CD14-positive monocyte (primary cell): ENCODE results near the gene MDK. TPM values are rescaled to one million over a fixed set of nuclear protein-coding genes. Genes with fewer than 3 reads are reported as not detected.

Source experiments
- DNase-seq, 3 donors: peaks; one replicate each; pipeline ENCODE4 v3.0.0-alpha.2; 2011 to 2022
- H2AFZ ChIP-seq: 2 replicates; pipeline ENCODE4 v1.6.0; 2012; ENCODE audit warnings: mild to moderate bottlenecking, low read depth, low read length, inconsistent platforms; ENCODE audit not compliant: insufficient read depth, poor library complexity, severe bottlenecking
- H3K27ac ChIP-seq, 2 donors: 1 replicate in 1 of 2; 2 replicates in 1 of 2; pipeline ENCODE4 v1.5.1; 2012 to 2013; ENCODE audit warnings: low read length in 2 of 2, control low read depth in 1 of 2, inconsistent platforms in 1 of 2, low read depth in 1 of 2, mild to moderate bottlenecking in 1 of 2
- H3K27me3 ChIP-seq, 2 donors: one replicate each; pipeline versions ENCODE4 v1.6.0 to v1.6.1; 2011 to 2013; ENCODE audit warnings: low read length in 2 of 2; ENCODE audit not compliant: control insufficient read depth in 2 of 2, insufficient read depth in 2 of 2
- H3K36me3 ChIP-seq, 2 donors: replicated peaks in 1 of 2; 1 replicate in 1 of 2; 2 replicates in 1 of 2; pipeline versions ENCODE4 v1.5.1 to v1.6.1; 2012 to 2013; ENCODE audit warnings: low read length in 2 of 2, control low read depth in 1 of 2, inconsistent platforms in 1 of 2, mild to moderate bottlenecking in 1 of 2; ENCODE audit not compliant: insufficient read depth in 2 of 2, control insufficient read depth in 1 of 2
- H3K4me1 ChIP-seq, 2 donors: 1 replicate in 1 of 2; 2 replicates in 1 of 2; pipeline versions ENCODE4 v1.5.1 to v1.6.1; 2012 to 2013; ENCODE audit warnings: low read length in 2 of 2, control low read depth in 1 of 2, inconsistent platforms in 1 of 2, mild to moderate bottlenecking in 1 of 2, moderate library complexity in 1 of 2; ENCODE audit not compliant: insufficient read depth in 2 of 2, control insufficient read depth in 1 of 2
- H3K4me2 ChIP-seq: replicated peaks from 2 replicates; pipeline ENCODE3; 2012; ENCODE audit warnings: low read length, moderate library complexity, mild to moderate bottlenecking; ENCODE audit not compliant: poor library complexity, severe bottlenecking; ENCODE audit errors: extremely low read depth
- H3K4me3 ChIP-seq, 3 experiments: fragments of 200-600 bp in 1 of 3; sonication (generic) in 1 of 3; replicated peaks in 1 of 3; 1 replicate in 2 of 3; 2 replicates in 1 of 3; pipeline ENCODE4 v1.5.1; 2011 to 2013; ENCODE audit warnings: low read length in 3 of 3, mild to moderate bottlenecking in 3 of 3, control low read depth in 2 of 3, low read depth in 2 of 3, inconsistent platforms in 1 of 3, moderate library complexity in 1 of 3
- H3K79me2 ChIP-seq: 2 replicates; pipeline ENCODE4 v1.6.0; 2012; ENCODE audit warnings: mild to moderate bottlenecking, control low read depth, inconsistent platforms, low read length, moderate library complexity; ENCODE audit not compliant: insufficient read depth
- H3K9ac ChIP-seq: 2 replicates; pipeline ENCODE4 v1.6.0; 2017; ENCODE audit warnings: low read length, mild to moderate bottlenecking; ENCODE audit not compliant: insufficient read depth, poor library complexity, severe bottlenecking
- H3K9me3 ChIP-seq, 2 donors: replicated peaks in 1 of 2; 1 replicate in 1 of 2; 2 replicates in 1 of 2; pipeline versions ENCODE4 v1.5.1 to v1.6.1; 2012 to 2013; ENCODE audit warnings: low read length in 2 of 2, control low read depth in 1 of 2; ENCODE audit not compliant: control insufficient read depth in 1 of 2, insufficient read depth in 1 of 2
- H4K20me1 ChIP-seq: 2 replicates; pipeline ENCODE4 v1.6.0; 2012; ENCODE audit warnings: mild to moderate bottlenecking, low read length, control low read depth, moderate library complexity; ENCODE audit not compliant: insufficient read depth
- H3K27ac Mint-ChIP-seq, 7 donors: one replicate each; pipeline ENCODE4 v1.8.0; 2020; ENCODE audit warnings: mild to moderate bottlenecking in 7 of 7, mixed read lengths in 7 of 7, moderate library complexity in 6 of 7, inconsistent platforms in 2 of 7
- H3K27me3 Mint-ChIP-seq, 3 donors: one replicate each; pipeline ENCODE4 v1.8.0; 2021 to 2022; ENCODE audit warnings: low read depth in 3 of 3, mild to moderate bottlenecking in 3 of 3, mixed read lengths in 3 of 3, moderate library complexity in 3 of 3, inconsistent platforms in 1 of 3
- H3K36me3 Mint-ChIP-seq, 2 donors: one replicate each; pipeline ENCODE4 v1.8.0; 2020; ENCODE audit warnings: mixed read lengths in 2 of 2, inconsistent platforms in 1 of 2, mild to moderate bottlenecking in 1 of 2
- H3K4me1 Mint-ChIP-seq: one replicate; pipeline ENCODE4 v1.8.0; 2020; ENCODE audit warnings: mild to moderate bottlenecking, mixed read lengths
- H3K4me3 Mint-ChIP-seq, 2 donors: one replicate each; pipeline ENCODE4 v1.8.0; 2020; ENCODE audit warnings: mild to moderate bottlenecking in 2 of 2, mixed read lengths in 2 of 2, moderate library complexity in 1 of 2
- H3K9me3 Mint-ChIP-seq, 7 donors: one replicate each; pipeline ENCODE4 v1.8.0; 2020 to 2022; ENCODE audit warnings: mixed read lengths in 7 of 7, mild to moderate bottlenecking in 6 of 7, moderate library complexity in 6 of 7, inconsistent platforms in 2 of 7
- CTCF ChIP-seq: fragments of 200-600 bp; IDR thresholded peaks from one replicate; pipeline ENCODE4 v1.8.0; 2022; ENCODE audit warnings: antibody characterized with exemption, mild to moderate bottlenecking
- WGBS: methylation state at CpG from one replicate; pipeline ENCODE4 v1.1.5; 2013; ENCODE audit warnings: missing lambda C conversion rate; ENCODE audit not compliant: insufficient coverage; 5-methylcytosine and 5-hydroxymethylcytosine counted together
- intact Hi-C, 2 donors: fragments of 100-400 bp; cut with micrococcal nuclease; formaldehyde crosslinking; loops; one replicate each; pipeline versions ENCODE4 v1.15.0 to v1.15.1; 2023
- polyA plus RNA-seq, 3 donors: library from polyadenylated mRNA; depleted of rRNA in 1 of 3; unstranded in 2 of 3; stranded (reverse) in 1 of 3; fragments of 300-500 nt in 2 of 3; fragments of >200 nt in 1 of 3; fragmentation: Illumina TruSeq in 2 of 3; gene quantifications; 1 replicate in 2 of 3; 2 replicates in 1 of 3; pipeline ENCODE4 v1.2.3, GENCODE V29; 2012 to 2021

MDK gene
- polyA plus RNA-seq, 3 donors = 2.8 TPM; not detected in 2

DNA sequence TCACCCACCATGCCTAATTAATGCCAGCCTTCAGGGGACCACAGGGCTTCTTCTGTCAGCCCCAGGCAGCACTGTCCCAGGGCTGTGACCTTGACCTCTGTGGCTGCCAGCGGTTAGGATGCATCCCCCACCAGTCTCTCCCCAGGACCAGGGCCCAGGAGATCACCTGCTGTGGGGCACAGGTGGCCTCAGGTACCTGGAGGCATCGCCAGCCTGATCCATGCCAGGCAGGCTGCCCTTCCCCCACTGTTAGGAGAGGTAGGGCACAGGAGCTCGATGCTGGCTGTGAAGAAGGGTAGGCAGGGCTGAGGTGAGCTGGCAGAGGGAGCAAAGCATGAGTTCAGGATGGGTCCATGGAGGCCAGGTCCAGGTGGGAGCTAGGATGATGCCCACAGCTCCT, 16.7 kb upstream of the MDK start:
- H3K27me3 ChIP-seq = no peaks in the 10 kb centered on the region
- peaks cover 48 to 60% of the 10 kb centered on the region in 2 donors for H3K36me3 ChIP-seq
- peaks cover 99% of the 10 kb centered on the region for H4K20me1 ChIP-seq
- 95% methylated on average over 2 of the region's 3 CpGs for WGBS
- intact Hi-C loops = loop anchor here in 1 of 2 donors (5.0 kb wide), 1 partner anchor 173 kb away; no protein-coding TSS in a partner anchor
- H3K4me3 Mint-ChIP-seq = no peak overlapping the region
- H3K79me2 ChIP-seq = peaks cover 98% of the 10 kb centered on the region
- no peak overlapping the region for H3K4me2 ChIP-seq
- TF ChIP-seq CTCF = no peak
- H3K4me1 ChIP-seq = peaks cover 45 to 65% of the 10 kb centered on the region in 2 donors
- peak overlapping the region; percentile 78 to 98 (median 95) for H3K27ac Mint-ChIP-seq
- H3K27me3 Mint-ChIP-seq = peaks cover 1 to 5% (median 3%) of the 10 kb centered on the region in 3 donors
- H3K9ac ChIP-seq = no peak overlapping the region
- no peaks in the 10 kb centered on the region for H3K9me3 Mint-ChIP-seq
- H3K4me1 Mint-ChIP-seq = peaks cover 53% of the 10 kb centered on the region
- no peaks in the 10 kb centered on the region for H3K9me3 ChIP-seq
- H2AFZ ChIP-seq = no peak overlapping the region
- no peak for DNase-seq
- peaks cover 33 to 63% of the 10 kb centered on the region in 2 donors for H3K36me3 Mint-ChIP-seq
- H3K4me3 ChIP-seq = no peak overlapping the region
- H3K27ac ChIP-seq = peak overlapping the region in 1 of 2 donors; percentile 95

DNA sequence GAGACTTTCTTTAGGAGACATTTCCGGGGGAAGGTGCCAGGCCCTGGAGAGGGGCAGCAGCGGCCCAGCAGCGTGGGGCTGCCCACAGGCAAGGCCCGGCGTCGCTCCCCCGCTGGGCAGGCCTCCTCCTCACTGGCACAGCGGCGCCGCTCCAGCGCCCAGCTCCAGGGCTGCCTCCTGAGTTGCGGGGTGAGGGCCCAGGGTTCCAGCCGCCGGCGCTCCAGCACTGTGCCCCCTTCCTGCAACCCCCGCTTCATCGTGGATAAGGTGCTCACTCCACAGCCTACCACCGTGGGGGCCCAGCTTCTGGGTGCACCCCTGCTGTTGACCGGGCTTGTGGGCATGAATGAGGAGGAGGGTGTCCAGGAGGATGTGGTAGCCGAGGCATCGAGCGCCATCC, 15.2 kb upstream of the MDK start:
- no peak for DNase-seq
- no peaks in the 10 kb centered on the region for H3K9me3 ChIP-seq
- 96% methylated on average over 16 of the region's 22 CpGs for WGBS
- H3K27ac ChIP-seq = peak overlapping the region in 1 of 2 donors; percentile 95
- Mint-ChIP-seq H3K4me3 (no peak overlapping the region), H3K4me1 (peaks cover 42% of the 10 kb centered on the region), H3K27ac (peak overlapping the region in 5 of 7 donors; percentile 24 to 98 (median 76)), H3K27me3 (peaks cover 1 to 5% (median 3%) of the 10 kb centered on the region in 3 donors), H3K36me3 (peaks cover 43 to 74% of the 10 kb centered on the region in 2 donors), H3K9me3 (no peaks in the 10 kb centered on the region)
- peaks cover 99% of the 10 kb centered on the region for H4K20me1 ChIP-seq
- H3K36me3 ChIP-seq = peaks cover 63 to 74% of the 10 kb centered on the region in 2 donors
- peaks cover 33 to 50% of the 10 kb centered on the region in 2 donors for H3K4me1 ChIP-seq
- intact Hi-C loops = loop anchor here in 1 of 2 donors (2.0 to 5.0 kb wide), 2 partner anchors 13 to 171 kb away; no protein-coding TSS in a partner anchor
- no peak for TF ChIP-seq CTCF
- no peak overlapping the region for H2AFZ ChIP-seq
- no peak overlapping the region for H3K4me3 ChIP-seq
- no peaks in the 10 kb centered on the region for H3K27me3 ChIP-seq
- no peak overlapping the region for H3K4me2 ChIP-seq
- peaks cover 96% of the 10 kb centered on the region for H3K79me2 ChIP-seq
- no peak overlapping the region for H3K9ac ChIP-seq
